GM18907 (cell line): ENCODE measurements around the gene EXOC3L4.
"Not testable (repeated sequence)": the region's sequence is repeated elsewhere in the genome, so short reads cannot be mapped to it uniquely, and the experiment has no call there.

Source experiments
- ATAC-seq: cut with Tn5 transposase; IDR thresholded peaks from one replicate; pipeline ENCODE4 v1.9.1; 2021; ENCODE audit warnings: mild to moderate bottlenecking, moderate library complexity; ENCODE audit not compliant: unreplicated experiment

Gene EXOC3L4

DNA sequence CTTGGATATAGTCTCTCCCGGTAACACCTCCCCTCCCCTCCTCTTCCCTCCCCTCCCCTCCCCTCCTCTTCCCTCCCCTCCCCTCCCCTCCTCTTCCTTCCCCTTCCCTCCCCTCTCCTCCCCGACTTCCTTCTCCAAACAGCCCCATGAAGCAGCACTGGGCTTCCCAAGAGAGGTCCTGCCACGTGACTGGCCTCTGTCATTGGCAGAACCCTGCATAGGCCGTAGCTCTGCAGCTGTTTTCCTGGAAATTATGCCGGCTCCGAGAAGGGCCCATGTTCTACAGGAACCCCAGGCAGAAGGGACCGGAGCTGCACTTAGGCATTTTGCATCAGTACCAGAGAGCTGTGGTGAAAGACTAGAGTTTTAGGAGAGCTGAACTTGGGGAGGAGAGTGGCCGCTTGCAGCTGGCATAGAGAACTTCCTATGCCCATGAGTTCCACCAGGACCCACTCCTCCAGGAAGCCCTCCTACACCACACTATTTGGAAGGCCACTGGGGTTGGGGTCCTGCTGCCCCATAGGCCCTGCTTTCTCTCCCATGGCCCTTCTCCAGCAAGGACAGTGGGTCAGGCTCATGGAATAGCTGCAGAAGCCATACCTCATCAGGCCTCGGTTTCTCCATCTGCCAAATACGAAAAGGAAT is 23.6 kb downstream of the EXOC3L4 start:
- ATAC-seq, result no peak

DNA sequence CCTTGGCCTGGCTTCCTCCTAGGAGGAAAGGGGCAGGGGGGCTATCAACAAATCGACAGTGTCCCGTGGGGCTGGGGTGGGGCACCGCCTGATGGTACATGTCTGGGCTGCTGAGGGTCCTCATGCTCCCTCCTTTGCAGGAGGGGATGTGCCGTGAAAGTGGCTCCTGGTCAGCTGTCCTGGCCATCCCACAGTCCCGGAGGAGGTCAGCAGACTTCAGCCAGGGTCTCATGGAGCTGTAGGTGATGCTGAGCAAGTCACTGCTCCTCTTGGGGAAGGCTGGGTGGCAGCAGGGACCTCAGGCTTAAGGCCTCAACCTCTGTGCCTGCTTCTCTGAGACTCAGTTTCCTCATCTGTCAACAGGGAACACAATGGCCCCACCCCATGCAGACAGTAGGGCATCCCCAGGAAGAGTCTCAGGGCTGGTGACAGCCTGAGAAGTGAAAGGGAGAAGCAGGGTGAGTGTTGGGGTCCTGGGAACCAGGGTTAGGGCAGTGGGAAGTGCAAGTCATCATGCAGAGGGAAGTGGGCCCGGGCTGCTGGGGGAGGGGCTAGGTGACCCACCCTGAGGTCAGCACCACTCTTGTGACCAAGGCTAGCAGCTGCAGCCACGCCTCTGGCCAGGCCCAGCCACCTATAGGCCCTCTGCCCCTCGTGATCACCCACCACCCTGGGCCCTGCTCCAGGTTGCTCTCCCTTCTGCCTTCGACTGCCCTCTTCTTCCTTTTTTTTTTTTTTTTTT is 24.3 kb downstream of the EXOC3L4 start:
- no peak for ATAC-seq

DNA sequence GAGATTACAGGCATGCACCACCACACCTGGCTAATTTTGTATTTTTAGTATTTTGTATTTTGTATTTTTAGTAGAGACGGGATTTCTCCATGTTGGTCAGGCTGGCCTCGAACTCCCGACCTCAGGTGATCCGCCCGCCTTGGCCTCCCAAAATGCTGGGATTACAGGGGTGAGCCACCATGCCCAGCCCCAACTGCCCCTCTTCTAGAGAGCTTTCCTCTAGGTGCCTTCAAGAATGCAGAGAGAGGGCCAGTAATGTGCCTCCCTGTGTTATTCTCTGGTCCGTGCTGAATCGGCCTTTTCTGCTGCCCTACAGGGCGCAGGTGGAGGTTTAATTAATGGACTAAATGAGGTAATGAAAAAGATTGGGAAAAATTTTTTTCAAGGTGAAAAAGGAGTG is 25.0 kb downstream of the EXOC3L4 start:
- ATAC-seq, result not testable (repeated sequence)

DNA sequence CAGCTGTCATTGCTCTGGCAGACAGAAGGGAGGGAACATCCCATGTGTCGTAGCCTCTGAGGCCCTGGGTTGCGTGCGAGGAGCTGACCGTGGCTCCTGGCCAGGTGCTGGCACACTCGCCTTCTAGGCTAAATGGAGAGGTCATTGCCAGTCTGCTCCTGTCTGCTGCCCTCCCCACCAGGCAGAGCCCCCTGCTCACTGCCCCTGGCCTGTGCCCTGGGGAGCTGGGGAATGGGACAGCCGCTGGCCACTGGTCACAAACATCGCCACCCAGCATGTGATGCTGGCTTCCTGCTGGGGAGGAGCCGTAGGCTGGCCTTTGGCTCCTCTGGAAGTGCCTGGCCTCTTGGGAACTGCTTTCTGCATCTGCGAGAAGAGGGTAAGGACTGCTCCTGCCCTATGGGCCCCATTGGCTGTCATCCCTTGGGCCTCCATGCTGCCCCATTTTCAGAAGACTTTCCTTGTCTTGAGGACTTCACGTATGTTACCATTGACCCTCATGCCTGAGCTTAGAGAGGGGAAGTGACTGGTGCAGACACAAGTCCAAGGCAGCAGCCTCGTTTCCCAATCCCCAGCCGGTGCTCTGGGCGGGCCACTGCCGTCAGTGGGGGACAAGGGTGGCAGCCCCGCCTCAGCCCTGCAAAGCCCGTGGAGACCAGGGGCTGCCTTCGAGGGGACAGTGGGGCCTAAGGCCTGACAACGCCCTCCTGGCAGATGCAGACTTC is 26.8 kb downstream of the EXOC3L4 start:
- no peak for ATAC-seq

DNA sequence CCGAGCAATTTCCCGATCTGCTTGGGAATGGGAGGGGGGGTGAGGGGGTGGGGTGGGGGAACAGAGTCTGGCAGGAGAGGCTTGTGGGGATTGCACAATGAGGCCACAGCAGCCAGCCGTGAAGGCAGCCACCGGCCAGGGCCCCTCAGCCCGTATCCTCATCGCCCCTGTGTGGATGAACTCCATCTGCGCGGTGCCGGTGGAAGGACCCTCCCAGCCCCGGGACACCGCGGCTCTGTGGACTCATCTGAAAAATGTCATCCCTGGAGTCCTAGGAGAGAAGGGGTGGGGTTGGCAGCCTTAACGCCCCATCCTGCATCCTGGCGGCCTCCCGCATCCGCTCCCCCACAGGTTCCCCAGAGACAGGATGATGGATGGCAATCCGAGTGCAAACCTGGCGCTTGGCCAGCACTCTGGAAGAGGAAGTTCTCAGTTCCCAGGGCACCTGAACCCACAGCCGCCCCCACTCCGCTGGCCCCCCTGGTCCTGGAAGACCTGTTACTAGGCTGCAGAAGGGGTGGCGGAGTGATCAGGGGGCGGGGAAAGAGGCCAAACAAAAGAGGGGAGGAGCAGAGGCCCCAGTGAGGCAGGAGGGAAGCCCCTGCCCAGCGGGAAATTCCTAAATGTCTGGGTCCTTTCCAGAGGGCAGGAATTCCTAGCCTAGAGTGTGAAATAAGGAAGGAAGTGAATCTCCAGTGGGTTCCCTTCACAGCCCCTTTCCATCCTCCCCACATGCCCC is 27.5 kb downstream of the EXOC3L4 start:
- no peak for ATAC-seq

DNA sequence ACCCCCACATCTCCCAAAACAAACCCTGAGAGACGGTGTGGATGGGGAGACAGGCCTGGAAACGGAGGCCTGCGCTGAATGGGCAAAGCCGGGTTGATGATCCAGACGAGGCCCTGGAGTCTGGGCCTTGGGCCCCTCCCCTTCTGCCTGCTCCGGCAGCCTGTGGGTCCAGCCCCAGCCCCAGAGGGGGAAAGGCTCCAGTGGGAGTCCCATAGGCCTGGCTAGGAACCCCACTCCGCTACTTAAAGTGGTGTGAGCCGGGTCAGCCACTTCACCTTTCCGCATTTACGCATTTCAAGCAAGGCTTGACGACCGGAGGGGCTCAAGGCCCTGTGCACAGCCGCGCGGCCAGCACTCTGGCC is 28.0 kb downstream of the EXOC3L4 start:
- no peak for ATAC-seq

DNA sequence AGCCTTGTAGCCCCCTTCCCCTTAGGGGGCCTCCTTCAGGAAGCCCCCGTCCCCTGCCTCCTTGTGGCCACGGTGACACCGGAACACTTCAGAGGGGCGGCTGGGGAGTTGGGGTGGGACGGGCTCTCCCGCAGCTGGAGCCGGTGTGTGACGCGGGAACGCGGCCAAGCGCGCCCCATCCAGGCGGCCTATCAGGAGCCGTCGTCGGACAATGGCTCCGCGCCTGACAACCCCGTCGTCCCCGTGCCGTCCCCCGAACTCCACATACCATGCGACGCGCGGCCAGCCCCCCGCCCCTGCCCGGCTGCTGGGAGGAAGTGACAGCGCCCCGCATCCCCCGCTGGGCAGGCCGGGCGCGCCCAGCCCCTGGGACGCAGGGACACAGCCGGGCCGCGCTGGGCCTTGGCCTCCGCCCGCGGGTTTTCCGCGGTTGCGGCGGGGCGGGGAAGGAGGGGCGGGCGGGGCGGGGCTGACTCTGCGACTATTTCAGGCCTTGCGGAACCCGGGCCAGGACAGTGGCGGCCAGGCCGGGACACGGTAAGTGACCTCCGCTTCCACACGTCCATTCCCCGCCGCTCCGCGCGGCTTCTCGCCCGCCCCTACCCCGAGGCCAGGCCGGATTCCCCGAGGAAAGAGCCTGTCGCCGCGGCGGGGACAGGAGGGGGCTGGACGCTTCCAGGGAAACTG is 28.6 kb downstream of the EXOC3L4 start, which contains the start of gene TNFAIP2:
TNFAIP2 (plus strand) TSS at position 515 of the 687 bp plus-strand sequence. CDS start 2,997 bp downstream, outside the sequence.
- no peak for ATAC-seq

DNA sequence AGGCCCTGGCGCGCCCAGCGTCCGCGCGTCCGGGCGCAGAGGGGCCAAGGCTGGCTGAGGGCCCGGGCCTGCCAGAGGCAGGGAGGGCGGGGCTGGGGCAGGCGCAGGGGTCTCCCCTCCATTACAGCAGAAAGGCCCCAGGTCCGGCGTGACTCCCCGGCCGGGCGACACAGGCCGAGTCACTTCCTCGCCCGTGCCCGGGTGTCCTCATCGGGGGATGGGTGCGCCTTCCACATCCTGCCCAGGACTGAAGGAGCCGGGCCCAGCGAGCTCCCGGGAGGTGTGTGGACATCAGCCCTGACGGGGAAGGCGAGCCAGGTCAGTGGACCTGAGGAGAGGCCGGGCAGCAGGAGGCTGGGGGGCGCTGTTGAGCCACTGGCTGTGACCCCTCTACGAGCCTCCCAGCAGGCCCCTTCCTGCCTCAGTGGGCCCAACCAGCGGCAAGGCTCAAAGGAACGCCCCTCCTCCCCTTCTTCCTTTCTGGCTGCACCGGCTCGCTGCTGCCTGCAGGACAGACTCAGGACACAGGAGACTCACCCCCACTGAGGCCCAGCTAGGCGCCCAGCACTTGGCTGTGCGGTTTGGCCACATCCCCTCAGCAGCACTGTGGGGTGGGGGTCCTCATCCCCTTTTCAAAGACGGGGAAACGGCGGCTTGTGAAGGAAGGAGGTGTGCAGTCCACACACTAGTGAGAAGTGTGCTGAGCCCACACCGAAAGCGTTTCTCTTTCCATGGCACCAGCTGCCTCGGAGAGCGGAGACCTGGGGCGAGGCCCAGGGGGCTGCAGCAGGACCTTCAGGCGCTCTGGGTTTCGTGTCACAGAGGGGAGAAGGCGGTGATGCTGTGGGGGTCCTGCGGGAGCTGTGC is 29.3 kb downstream of the EXOC3L4 start:
- ATAC-seq, result no peak

DNA sequence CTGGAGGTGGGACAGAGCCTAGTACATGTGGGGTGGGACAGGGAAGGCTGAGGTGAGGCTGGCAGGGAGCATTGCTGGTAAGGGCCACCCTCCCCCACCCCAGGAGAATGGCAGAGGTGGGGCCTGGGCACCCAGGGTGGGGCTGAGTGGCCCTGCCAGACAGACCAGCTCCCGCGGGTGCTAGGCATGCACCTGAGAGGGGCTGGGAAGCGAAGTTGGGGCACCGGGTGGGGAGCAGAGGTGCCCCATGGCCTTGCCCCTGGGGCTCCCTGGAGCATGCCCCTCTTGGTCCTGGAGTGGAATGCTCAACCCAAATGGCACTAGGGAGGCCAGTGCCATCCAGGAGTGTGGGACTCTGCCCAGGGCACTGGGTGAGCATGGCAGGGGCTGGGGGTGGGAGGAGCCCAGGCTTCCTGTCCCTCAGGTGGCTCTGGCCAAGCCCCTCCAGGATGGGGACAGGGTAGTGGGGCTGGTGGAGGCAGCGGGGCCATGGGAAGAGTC is 30.0 kb downstream of the EXOC3L4 start:
- no peak for ATAC-seq

DNA sequence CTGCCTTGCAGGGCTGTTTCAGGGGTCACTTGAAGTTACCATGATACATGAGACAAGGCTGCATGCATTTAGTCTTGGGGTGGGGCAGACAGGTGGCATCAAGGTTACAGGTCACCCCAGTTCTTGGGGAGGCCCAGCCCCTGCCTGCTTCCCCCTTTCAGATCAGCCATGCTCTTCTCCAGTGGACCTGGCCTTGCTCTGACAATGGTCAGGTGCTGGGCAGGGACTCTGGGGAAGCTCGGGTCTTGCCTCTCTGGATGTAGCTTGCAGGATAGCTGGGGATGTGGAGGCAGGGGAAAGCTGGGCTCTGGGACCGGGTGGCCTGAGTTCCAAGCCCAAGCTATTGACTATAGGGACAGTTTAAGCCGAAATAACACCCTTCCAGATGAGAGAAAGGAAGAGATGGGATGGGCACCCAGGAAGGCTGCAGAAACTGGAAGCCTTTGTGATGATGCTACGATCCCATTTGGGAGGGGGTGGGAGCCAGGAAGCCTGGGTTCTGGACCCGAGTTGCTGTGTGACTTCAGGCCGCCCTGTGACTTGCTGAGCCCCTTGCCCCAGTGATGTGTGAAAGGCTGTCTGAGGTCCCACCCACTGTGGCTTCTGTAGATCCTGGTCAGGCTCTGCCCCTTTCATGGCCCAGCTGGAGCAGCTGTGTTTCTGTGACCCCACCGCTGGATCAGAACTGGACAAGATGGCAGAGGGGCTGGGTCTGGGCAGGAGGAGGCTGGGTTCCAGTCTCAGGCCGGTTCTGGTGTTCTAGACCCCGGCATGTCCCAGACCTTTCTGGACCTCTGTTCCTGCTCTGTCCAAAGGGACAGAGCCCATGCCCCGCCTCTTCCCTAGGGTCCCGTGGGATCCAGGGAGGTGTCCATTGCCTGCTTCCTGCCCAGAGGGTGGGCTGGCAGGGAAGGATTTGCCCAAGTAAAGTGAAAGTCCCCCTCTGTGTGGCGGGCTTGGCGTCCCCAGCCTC is 30.9 kb downstream of the EXOC3L4 start:
- ATAC-seq, result no peak

DNA sequence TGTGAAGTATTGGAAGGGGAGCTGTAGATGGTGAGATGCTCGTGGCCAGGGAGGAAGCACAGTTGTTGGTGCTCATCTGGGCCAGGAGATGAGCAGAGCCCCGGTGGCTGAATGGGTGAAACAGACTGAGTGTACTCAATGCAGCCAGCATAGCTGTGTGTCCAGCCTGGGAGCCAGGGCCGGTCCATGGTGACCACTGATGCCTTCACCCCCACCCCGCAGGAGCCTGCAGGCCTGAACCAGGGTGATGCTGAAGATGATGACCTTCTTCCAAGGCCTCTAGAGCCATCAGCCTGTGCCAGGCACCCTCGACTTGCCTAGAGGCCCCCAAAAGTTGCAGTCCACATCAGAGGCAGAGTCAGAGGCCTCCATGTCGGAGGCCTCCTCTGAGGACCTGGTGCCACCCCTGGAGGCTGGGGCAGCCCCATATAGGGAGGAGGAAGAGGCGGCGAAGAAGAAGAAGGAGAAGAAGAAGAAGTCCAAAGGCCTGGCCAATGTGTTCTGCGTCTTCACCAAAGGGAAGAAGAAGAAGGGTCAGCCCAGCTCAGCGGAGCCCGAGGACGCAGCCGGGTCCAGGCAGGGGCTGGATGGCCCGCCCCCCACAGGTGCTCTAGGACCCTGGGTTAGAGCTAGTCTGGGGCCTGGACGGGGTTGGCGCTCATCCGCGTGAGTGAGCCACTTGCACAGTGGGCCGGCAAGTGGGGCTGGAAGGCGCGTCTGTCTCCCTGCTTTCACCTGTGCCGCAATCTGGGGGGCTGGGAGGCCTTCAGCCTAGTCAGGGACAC is 31.8 kb downstream of the EXOC3L4 start:
- no peak for ATAC-seq

DNA sequence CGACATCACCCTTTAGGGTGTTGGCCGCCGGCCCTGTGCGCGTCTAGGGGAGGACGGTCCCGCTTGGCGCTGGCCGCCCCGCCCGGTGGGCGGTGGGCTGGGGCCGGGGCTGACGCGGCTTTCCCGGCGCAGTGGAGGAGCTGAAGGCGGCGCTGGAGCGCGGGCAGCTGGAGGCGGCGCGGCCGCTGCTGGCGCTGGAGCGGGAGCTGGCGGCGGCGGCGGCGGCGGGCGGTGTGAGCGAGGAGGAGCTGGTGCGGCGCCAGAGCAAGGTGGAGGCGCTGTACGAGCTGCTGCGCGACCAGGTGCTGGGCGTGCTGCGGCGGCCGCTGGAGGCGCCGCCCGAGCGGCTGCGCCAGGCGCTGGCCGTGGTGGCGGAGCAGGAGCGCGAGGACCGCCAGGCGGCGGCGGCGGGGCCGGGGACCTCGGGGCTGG is 32.4 kb downstream of the EXOC3L4 start:
- ATAC-seq, result no peak

DNA sequence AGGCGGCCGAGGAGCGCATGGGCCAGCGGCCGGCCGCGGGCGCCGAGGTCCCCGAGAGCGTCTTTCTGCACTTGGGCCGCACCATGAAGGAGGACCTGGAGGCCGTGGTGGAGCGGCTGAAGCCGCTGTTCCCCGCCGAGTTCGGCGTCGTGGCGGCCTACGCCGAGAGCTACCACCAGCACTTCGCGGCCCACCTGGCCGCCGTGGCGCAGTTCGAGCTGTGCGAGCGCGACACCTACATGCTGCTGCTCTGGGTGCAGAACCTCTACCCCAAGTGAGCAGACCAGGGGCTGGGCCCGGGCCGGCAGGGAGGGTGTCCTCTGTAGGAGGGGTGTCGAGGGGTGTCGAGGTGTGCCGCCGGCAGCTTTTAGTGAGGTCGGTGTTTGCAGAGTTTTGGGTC is 32.8 kb downstream of the EXOC3L4 start:
- ATAC-seq, result no peak

DNA sequence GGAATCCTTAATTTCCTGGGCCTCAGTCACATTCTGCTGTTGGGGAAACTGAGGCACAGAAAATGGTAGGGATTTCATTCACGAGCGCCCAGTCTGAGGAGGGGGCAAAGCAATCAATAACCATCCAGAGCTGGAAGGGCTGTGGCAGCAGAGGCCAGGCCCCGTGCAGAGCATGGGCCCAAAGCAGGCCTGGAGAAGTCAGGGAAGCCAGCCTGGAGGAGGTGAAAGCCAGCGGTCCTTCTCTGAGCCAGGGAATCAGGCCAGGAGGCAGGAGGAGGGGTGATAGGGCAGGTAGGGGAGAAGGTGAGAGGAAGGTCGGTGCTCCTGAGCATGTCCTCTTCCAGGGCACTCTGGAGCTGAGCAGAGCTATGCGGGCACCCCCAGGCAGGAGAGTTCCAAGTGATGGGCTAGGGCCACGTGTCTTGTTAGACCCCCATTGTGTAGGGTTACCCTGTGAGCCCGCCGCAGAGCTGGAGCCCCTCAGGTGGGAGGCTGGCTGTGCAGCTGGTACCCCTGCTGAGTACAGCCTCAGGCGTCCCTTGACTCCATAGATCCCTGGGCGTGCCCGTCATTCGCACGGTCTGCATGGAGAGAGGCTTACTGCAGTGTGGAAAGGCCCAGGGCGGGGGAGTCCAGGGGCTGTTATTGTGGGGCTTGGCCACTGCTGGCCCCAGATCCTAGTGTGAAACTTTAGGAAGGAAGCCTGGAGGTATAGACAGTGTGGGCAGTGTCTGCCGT is 33.5 kb downstream of the EXOC3L4 start:
- no peak for ATAC-seq

DNA sequence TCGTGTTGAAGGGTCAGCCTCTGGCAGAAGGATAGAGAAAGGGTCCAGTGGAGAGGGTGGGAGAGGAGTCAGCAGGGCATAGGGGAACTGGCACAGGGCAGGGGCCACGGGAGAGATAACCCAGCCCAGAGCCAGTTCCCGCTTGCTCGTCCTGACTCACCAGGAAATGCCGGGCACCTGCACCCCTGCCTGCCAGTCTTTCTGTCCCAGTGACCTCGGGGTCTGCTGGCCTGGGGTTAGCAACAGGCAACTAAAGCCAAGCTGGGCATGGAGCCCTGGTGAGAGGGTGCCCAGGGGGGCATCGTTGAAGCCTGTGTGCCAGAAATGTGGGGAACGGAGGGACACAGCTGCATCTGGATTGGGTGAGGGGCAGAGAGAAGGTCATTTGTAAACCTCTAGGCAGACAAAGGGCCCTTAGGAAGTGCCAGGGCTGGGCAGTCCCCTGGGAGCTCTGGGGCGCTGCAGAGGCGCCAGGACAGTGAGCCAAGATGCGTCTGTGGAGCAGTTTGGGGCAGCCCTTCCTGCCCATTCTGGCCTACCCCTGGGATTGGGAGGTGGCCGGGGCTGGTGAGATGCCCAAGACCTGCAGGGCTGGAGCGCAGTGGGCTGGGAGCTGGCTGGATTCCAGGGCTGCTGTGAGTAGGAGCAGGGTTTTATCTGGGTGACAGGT is 34.2 kb downstream of the EXOC3L4 start:
- ATAC-seq, result no peak

DNA sequence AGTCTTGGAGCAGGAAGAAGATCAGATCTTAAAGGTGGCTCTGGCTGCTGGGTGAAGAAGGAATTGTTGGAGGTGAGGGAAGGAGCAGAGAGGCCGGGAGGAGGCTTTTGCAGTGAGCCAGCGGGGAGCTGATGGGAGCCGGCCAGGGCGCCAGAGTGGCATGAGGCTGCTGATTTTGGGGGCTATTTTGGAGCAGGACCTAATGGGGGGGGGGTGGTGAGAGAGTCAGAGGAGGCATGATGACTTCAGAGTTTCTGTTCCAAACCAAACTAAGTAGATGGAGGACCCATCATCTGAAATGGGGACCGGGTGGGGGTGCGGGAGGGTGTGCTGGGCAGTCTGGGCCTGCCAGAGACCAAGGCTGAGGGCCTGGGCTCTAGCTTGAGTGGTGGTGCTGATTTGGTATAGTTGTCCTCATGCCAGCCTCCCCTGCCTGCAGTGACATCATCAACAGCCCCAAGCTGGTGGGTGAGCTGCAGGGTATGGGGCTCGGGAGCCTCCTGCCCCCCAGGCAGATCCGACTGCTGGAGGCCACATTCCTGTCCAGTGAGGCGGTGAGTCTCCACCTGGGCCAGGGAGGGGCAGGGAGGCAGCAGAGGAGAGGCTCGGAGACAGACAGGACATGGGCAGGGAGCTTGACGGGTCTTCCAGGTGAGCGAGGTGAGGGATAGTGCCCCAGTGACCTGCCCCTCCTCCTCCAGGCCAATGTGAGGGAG is 34.9 kb downstream of the EXOC3L4 start:
- ATAC-seq, result no peak
